Fibroblast of skin of left quadriceps (primary cell): Measurements from ENCODE around the gene GJD3.
"Not testable (repeated sequence)": the region's sequence is repeated elsewhere in the genome, so short reads cannot be mapped to it uniquely, and the experiment has no call there.

Experiments used
- DNase-seq, 2 experiments: peaks; one replicate each; pipeline ENCODE4 v3.0.0-alpha.2; 2013; ENCODE audit warnings: low read depth in 2 of 2

GJD3 gene

GRCh38 chr17:40369923-40370322 is 5.4 kb upstream of the GJD3 start:
- DNase-seq, result no peak

GRCh38 chr17:40367728-40368127 is 3.2 kb upstream of the GJD3 start:
- not testable (repeated sequence) for DNase-seq

GRCh38 chr17:40366861-40367518 is 2.5 kb upstream of the GJD3 start:
- no peak for DNase-seq

- DNase-seq, result no peak
These were observed 1.7 kb upstream of the GJD3 start for GRCh38 chr17:40366076-40366860.

GRCh38 chr17:40364906-40365305 is 369 bp upstream of the GJD3 start:
- no peak for DNase-seq

GRCh38 chr17:40363111-40363827 is 1.3 kb downstream of the GJD3 start:
- DNase-seq, result no peak

GRCh38 chr17:40362696-40363110 is 1.8 kb downstream of the GJD3 start:
- no peak for DNase-seq

- no peak for DNase-seq
These were observed 2.4 kb downstream of the GJD3 start for GRCh38 chr17:40361925-40362695.

GRCh38 chr17:40361063-40361924 is 3.2 kb downstream of the GJD3 start:
- no peak for DNase-seq

GRCh38 chr17:40360091-40360490 is 4.4 kb downstream of the GJD3 start:
- DNase-seq, result no peak

- peak; percentile 49 to 52 for DNase-seq
These were observed 6.1 kb downstream of the GJD3 start for GRCh38 chr17:40358323-40359038.

GRCh38 chr17:40356990-40357881 is 7.3 kb downstream of the GJD3 start:
- no peak for DNase-seq

GRCh38 chr17:40355804-40356758 is 8.5 kb downstream of the GJD3 start:
- no peak for DNase-seq

- DNase-seq, result no peak
These were observed 9.3 kb downstream of the GJD3 start for GRCh38 chr17:40355123-40355803.

- no peak for DNase-seq
These were observed 10.1 kb downstream of the GJD3 start for GRCh38 chr17:40354221-40355122.

GRCh38 chr17:40352779-40353394 is 11.7 kb downstream of the GJD3 start:
- no peak for DNase-seq
